NOMO-1 (cell line): ENCODE measurements around the gene SEC24C.
"Not testable (repeated sequence)": the region's sequence is repeated elsewhere in the genome, so short reads cannot be mapped to it uniquely, and the experiment has no call there.

ENCODE experiments used
- DNase-seq, 2 experiments: peaks; one replicate each; lab custom pipeline; 2025; ENCODE audit not compliant: unreplicated experiment in 2 of 2; lab: John Stamatoyannopoulos, UW

SEC24C gene

DNA sequence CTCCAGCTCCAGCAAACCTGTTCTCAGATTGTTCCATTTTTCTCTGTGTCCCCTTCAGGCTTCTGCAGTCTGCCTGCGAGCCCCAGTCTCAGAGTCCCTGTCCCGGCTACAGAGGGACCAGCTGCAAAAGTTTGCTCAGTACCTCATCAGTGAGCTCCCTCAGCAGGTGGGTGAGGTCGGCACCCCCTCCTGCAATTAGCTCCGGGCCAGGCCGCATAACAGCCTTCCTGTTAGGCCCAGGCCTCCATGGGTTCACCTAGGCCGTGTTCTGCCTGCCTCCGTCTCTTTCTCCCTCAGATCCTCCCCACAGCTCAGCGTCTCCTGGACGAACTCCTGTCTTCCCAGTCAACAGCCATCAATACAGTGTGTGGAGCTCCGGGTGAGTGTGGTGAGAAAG, 45.5 kb downstream of the SEC24C start:
- DNase-seq = no peak

DNA sequence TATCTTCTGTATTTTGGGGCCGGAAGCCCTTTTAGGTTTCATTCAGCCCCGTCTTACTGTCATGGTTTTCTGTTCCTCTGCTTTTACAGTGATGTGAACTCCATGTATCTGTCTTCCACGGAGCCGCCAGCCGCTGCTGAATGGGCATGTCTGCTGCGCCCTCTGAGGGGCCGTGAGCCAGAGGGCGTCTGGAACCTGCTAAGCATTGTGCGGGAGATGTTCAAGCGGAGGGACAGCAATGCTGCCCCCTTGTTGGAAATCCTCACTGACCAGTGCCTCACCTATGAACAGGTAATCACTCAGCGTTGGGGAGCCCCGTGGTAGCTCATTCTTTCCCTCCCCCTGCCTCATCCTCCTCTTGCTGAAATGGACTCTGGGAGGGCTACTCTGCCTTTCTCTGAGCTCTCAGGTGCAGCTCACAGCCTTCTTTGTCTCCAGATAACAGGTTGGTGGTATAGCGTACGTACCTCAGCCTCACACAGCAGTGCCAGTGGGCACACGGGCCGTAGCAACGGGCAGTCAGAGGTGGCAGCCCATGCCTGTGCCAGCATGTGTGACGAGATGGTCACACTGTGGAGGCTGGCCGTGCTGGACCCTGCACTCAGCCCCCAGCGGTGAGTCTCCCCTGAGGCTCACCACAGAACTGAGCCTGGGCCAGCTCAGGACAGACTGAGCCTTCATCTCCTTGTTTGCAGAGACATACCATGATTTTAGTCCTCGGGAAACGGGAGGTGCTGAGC, 46.9 kb downstream of the SEC24C start:
- no peak for DNase-seq

DNA sequence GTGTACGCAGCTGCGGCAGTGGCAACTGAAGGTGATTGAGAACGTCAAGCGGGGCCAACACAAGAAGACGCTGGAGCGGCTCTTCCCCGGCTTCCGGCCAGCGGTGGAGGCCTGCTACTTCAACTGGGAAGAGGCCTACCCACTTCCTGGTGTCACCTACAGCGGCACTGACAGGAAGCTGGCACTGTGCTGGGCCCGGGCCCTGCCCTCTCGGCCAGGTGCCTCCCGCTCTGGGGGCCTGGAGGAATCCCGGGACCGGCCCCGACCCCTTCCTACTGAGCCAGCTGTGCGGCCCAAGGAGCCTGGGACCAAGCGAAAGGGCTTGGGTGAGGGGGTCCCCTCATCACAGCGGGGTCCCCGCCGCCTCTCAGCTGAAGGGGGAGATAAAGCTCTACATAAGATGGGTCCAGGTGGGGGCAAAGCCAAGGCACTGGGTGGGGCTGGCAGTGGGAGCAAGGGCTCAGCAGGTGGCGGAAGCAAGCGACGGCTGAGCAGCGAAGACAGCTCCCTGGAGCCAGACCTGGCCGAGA, 47.8 kb downstream of the SEC24C start:
- no peak for DNase-seq

DNA sequence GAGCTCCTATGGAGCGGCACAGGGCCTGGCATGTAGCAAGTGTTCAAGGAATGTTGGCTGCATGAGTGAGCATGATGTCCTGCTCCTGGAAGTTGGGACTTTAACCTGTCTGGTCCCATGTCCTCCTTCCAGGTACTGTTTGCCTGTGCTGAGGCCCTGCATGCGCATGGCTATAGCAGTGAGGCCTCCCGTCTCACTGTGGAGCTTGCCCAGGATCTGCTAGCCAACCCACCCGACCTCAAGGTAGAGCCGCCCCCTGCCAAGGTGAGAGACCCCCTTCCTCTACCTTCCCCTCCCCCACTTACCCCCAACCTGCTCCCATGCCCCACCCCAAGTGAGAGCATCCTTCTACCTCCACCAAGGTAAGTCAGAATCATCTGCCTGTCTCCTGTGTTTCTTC, 49.3 kb downstream of the SEC24C start:
- DNase-seq = no peak

DNA sequence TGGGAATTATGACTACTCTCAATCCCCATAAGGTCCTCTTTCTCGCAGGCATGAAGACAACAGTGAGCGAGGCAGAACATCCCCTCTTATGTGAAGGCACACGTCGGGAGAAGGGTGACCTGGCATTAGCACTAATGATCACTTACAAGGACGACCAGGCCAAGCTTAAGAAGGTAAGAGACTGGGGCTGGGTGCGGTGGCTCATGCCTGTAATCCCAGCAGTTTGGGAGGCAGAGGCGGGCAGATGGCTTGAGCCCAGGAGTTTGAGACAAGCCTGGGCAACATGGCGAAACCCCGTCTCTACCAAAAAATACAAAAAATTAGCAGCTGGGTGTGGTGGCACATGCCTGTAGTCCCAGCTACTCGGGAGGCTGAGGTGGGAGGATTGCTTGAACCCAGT, 51.3 kb downstream of the SEC24C start:
- not testable (repeated sequence) for DNase-seq

DNA sequence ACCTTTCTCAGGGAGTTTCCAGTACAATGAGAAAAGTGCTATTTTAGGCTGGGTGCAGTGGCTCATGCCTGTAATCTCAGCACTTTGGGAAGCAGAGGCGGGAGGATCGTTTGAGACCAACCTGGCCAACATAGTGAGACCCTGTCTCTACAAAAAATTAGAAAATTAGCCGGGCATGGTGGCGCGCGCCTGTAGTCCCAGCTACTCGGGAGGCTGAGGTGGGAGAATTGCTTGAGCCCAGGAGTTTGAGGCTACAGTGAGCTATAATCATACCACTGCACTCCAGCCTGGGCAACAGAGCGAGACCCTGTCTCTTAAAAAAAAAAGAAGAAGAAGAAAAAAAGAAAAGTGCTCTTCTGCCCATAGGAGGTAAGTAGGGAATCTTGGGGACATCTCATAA, 51.9 kb downstream of the SEC24C start:
- not testable (repeated sequence) for DNase-seq

DNA sequence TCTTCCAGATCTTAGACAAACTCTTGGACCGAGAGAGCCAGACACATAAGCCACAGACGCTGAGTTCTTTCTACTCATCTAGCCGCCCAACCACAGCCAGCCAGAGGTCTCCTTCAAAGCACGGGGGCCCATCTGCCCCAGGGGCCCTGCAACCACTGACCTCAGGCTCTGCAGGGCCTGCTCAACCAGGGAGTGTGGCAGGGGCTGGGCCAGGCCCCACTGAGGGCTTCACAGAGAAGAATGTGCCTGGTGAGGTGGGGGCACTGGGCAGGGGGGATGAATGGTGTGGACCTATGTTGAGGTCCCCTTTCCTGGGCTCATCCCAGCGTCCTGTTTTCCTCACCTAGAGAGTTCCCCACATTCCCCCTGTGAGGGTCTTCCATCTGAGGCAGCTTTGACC, 52.6 kb downstream of the SEC24C start:
- DNase-seq = no peak

DNA sequence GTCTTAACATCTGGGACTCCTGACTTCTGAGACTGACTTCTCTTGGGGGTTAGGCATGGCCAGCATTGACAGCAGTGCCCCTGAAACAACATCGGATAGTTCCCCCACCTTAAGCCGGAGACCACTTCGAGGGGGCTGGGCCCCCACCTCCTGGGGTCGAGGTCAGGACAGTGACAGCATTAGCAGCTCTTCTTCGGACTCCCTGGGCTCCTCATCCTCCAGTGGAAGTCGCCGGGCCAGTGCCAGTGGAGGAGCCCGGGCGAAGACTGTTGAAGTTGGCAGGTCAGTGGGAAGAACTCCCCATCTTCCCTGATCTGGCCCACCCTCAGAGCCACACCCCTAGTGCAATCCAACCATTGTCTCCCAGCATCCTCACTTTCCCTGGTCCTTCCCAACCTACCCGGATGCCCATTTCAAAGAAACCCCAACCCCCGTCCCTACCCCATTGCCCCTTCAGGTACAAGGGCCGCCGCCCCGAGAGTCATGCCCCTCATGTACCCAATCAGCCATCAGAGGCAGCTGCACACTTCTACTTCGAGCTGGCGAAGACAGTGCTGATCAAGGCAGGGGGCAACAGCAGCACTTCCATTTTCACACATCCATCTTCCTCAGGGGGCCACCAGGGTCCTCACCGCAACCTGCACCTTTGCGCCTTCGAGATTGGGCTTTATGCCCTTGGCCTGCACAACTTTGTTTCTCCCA, 53.3 kb downstream of the SEC24C start:
- DNase-seq = no peak

DNA sequence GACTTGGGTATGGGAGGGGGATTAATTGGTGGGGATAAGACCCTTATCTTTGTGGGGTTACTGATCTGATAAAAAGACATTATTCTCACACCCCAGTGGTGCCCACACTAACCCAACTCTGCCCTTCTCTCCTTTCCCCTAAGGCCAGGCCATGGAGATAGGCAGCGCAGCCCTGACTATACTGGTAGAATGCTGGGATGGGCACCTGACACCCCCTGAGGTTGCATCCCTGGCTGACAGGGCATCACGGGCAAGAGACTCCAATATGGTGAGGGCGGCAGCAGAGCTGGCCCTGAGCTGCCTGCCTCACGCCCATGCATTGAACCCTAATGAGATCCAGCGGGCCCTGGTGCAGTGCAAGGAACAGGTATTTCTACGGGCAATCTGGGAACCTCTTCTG, 53.9 kb downstream of the SEC24C start:
- DNase-seq = no peak

DNA sequence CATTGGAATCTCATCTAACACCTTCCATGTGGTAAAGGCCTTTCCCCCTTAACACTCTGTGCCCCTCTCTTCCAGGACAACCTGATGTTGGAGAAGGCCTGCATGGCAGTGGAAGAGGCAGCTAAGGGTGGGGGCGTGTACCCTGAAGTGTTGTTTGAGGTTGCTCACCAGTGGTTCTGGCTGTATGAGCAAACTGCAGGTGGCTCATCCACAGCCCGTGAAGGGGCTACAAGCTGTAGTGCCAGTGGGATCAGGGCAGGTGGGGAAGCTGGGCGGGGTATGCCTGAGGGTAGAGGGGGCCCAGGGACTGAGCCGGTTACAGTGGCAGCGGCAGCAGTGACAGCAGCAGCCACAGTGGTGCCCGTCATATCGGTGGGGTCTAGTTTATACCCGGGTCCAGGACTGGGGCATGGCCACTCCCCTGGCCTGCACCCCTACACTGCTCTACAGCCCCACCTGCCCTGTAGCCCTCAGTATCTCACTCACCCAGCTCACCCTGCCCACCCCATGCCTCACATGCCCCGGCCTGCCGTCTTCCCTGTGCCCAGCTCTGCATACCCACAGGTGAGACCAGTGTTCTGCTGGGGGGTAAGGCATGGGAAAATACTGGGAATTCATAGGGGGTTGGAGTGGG, 54.9 kb downstream of the SEC24C start:
- no peak for DNase-seq

DNA sequence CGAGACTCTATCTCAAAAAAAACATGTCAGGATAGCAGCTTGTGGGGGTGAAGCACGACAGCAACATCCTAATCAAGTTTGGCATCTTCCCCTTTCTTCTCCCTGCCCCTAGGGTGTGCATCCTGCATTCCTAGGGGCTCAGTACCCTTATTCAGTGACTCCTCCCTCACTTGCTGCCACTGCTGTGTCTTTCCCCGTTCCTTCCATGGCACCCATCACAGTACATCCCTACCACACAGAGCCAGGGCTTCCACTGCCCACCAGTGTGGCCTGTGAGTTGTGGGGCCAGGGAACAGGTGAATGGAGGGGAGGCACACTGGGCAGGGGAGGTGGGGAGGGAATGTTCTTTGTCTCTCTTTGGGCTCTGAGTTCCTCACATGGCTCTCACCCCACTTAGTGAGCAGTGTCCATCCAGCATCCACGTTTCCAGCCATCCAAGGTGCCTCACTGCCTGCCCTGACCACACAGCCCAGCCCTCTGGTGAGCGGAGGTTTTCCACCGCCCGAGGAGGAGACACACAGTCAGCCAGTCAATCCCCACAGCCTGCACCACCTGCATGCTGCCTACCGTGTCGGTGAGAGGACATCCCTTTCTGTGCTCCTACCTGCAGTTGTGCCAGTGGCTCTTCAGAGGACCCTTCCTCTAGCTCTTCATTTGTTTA, 55.9 kb downstream of the SEC24C start:
- DNase-seq = no peak

DNA sequence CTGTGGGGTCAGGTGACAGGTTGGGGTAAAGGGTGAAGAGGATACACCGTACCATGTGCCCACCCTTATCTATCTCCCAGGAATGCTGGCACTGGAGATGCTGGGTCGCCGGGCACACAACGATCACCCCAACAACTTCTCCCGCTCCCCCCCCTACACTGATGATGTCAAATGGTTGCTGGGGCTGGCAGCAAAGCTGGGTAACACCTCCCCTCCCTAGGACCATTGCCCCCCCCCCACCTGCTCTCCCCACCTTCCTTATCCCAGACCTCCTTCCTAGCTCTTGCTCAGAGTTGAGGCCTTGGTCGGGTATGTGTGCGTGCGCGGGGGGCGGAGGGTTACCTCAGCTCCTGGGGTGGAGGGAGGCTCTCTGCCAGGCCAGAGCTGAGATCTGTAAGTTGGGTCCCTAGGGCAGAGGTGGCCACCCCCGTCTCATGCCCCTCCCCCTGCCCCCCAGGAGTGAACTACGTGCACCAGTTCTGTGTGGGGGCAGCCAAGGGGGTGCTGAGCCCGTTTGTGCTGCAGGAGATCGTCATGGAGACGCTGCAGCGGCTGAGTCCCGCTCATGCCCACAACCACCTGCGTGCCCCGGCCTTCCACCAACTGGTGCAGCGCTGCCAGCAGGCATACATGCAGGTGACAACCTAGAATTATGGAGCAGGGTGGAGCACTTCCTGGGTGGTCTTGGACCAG, 56.5 kb downstream of the SEC24C start:
- DNase-seq = no peak

DNA sequence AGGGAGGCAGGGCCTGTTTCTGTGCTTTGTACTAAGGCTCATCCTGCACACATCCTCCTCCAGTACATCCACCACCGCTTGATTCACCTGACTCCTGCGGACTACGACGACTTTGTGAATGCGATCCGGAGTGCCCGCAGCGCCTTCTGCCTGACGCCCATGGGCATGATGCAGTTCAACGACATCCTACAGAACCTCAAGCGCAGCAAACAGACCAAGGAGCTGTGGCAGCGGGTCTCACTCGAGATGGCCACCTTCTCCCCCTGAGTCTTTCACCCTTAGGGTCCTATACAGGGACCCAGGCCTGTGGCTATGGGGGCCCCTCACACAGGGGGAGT, 57.0 kb downstream of the SEC24C start:
- DNase-seq = no peak

DNA sequence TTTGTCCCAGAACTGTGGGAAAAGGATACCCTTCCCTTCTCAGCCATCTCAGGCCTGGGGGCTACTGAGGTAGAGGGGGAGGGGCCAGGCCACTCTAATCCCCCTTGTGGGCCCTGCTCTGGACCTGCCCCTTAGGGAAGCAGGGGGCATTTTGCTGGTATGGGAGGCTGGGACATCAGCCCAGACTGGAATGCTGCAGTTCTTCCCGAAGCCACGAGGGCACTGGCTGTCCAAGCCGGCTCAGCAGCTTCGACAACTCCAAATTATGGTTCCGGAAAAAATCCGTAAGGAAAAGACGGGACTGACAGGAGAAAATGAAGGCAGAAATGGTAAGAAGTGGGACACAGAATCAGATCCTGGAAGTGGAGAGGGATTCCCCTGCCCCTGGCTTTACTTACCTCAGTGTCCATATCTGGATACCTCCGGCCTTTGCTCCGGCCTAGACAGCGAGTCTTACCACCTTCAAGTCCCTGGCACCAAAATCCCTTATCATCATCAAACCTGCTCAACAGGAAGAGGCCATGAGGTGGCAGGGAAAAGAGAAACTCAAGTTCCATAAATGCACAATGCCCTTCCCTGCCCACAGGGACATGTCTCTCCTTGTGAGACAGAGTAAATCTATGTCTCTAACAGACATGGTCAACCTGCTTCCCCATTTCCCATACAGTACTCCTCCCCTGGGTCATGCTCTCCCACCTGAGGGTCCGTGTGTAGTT, 58.3 kb downstream of the SEC24C start:
- DNase-seq = no peak

DNA sequence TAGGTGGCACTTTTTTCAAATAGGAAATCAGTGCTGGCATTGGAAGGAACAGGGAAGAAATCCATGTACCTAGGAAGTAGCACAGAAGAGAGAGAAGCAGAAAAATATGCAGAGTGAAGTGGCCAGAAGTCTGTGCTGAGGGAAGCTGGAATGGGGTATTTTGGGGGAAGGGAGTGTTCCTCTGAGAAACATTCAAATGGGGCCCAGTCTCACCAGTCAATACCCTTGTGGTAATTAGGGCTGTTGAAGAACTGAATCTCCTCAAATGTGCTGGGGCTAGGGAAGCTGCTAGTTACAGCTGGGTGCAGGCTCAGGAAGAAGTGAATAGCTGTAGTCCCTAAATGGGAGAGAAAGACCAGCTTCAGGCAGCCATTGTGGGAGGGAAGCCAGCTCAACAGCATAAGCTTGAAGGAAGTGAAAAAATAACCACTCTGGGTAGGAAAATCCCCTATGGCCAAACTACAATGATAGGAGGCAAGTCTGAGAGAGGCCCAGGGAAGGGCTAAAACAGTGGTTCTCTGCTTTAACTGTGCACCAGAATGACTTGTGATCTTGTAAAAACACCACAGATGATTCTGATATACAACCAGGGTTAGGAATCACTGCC, 59.6 kb downstream of the SEC24C start:
- DNase-seq = no peak

DNA sequence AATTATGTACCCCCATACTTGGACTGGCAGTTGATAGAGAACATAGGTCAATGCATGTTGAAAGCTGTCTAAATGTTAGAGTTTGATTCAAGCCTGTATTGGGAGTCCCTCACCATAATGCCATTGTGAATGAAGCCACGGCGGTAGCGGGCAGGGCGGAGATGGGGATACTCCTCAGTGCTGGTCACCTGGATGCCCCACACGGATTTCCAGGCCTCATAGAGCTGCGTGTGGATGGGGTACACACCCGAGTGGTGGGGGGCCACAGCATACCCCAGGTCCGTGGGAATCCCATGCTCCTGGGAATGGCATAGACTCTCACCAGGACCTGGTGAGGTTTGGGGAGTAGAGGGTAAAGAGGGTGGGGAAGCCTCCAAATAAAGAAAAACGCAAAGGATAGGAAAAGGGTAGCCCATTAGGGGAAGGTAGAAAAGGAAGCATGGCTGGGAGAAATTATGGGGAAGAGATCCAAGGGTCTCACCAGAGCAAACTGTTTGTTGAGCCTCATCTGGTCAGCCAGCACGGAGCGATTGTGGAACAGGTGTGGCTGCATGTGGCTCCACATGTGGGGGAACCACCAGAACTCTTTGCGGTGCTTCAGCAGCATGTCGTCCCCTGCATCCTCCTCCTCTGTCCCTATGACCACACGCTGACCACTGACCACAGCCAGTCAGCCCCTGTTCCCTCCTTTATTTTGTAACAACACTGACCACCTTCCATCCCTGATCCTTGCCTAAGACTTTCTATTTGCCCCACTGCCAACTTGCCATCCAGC, 62.2 kb downstream of the SEC24C start:
- no peak for DNase-seq

DNA sequence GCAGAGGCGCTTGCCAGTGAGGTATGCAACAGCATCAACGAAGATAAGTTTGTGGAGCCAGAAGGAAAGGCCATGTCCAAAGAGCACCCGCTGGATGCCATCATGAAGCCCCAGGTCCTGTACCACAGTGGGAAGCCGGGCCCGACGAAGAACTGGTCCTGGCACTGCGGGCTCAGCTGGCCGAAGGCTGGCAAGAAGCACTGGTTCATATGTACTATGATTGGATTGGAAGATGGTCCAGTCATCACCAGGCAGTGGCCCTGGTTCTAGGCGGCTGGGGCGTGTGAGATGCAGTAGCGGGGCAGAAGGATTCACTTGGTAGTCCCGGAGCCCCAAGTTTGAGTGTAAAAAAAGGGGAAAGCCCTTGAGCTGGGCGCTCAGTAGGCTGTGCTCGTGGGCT, 63.3 kb downstream of the SEC24C start:
- DNase-seq = no peak

DNA sequence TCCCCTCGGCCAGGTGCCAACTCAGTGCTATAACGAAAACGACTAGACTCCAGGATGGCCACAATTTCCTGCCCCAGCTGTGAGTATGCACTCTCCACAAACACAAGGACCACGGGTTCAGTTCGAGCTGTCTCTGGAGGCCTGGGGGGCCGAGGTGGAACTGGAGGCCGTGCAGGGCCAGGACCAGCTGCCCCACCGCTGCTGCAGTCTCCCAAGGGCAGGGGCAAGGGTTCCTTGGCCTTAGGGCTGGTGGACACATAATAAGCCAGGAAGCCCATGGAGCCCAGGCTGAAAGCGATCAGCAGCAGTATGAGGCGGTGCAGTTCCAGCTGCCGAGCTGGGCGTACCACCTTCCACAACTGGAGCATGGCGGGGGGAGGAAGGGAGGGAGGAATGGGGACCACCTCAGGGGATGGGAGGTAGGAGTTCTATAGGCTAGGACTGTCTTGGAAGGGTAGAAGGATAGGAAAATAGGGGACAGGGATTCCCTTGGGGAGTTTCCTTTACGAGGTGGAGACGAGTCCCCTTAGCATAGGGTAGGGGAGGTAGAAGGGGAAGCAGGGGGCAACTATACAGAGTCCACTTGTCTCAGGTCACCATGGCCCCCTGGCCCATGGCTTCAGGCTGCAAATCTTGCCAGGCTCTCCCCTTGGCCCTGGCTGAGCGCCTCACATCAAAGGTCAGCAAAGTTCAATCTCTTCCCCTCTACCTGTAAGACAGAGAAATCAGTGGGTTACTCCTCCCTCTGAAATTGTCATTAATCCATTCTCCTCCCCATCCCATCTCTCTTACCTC, 64.0 kb downstream of the SEC24C start:
- DNase-seq = no peak
